Activated CD4-positive, alpha-beta memory T cell treated with anti-CD3 and anti-CD28 coated beads, Interleukin-2, amount 10 ng/mL, durations not matched to agents 7 days and 5 days (primary cell): Measurements from ENCODE around the gene PUM2. TPM values are rescaled to one million over a fixed set of nuclear protein-coding genes. Genes with fewer than 3 reads are reported as not detected.
"Not testable (repeated sequence)": the region's sequence is repeated elsewhere in the genome, so short reads cannot be mapped to it uniquely, and the experiment has no call there.

Experiments
- CTCF ChIA-PET: fragments of 350-600 bp; sonication (Branson Sonifier 250); formaldehyde crosslinking; loops from one replicate; lab custom pipeline; 2021; ENCODE audit warnings: antibody characterized with exemption, inconsistent platforms; lab: Charles Lee
- POLR2A ChIA-PET: fragments of 350-600 bp; sonication (Branson Sonifier 250); formaldehyde crosslinking; loops from one replicate; lab custom pipeline; 2021; ENCODE audit warnings: antibody characterized with exemption; lab: Charles Lee
- DNase-seq: peaks from one replicate; pipeline ENCODE4 v3.0.0-alpha.2; 2020
- H3K27ac Mint-ChIP-seq: one replicate; pipeline ENCODE4 v1.8.0; 2021; ENCODE audit warnings: mild to moderate bottlenecking, mixed read lengths
- H3K27me3 Mint-ChIP-seq: one replicate; pipeline ENCODE4 v1.8.0; 2021; ENCODE audit warnings: mixed read lengths
- H3K36me3 Mint-ChIP-seq: one replicate; pipeline ENCODE4 v1.8.0; 2021; ENCODE audit warnings: low read depth, mixed read lengths
- H3K4me1 Mint-ChIP-seq: one replicate; pipeline ENCODE4 v1.8.0; 2021; ENCODE audit warnings: mixed read lengths
- H3K4me3 Mint-ChIP-seq: one replicate; pipeline ENCODE4 v1.8.0; 2021; ENCODE audit warnings: mild to moderate bottlenecking, mixed read lengths
- H3K9me3 Mint-ChIP-seq: one replicate; pipeline ENCODE4 v1.8.0; 2021; ENCODE audit warnings: mixed read lengths
- total RNA-seq, 2 experiments: library from RNA; stranded (reverse); gene quantifications; one replicate each; pipeline ENCODE4 v1.2.3, GENCODE V29; 2021

PUM2 gene
- total RNA-seq, 2 experiments from 2014 or later = 141 to 147 TPM

GRCh38 chr2:20378891-20379519 lies 28.4 kb upstream of the PUM2 start:
- H3K27ac Mint-ChIP-seq = no peak overlapping the region
- DNase-seq = no peak

GRCh38 chr2:20378341-20378740 lies 27.7 kb upstream of the PUM2 start:
- CTCF ChIA-PET = interaction anchor here (1.0 to 3.6 kb wide), 4 partner anchors 8 to 52 kb away, joined by 3 to 15 read pairs (median 4); no protein-coding TSS in a partner anchor
- DNase-seq = no peak
- Mint-ChIP-seq H3K4me1 (peaks cover 4% of the 10 kb centered on the region), H3K9me3 (no peaks in the 10 kb centered on the region), H3K4me3 (no peak overlapping the region), H3K36me3 (no peaks in the 10 kb centered on the region), H3K27ac (no peak overlapping the region), H3K27me3 (peaks cover 11% of the 10 kb centered on the region)
- POLR2A ChIA-PET = no interaction called here

More at GRCh38 chr2:20378891-20379519, 28.4 kb upstream of the PUM2 start:
- CTCF ChIA-PET = interaction anchor here (1.0 to 3.6 kb wide), 5 partner anchors 9 to 53 kb away, joined by 3 to 15 read pairs (median 3); no protein-coding TSS in a partner anchor
- POLR2A ChIA-PET = no interaction called here
- no peak overlapping the region for H3K4me3 Mint-ChIP-seq
- no peaks in the 10 kb centered on the region for H3K36me3 Mint-ChIP-seq
- peaks cover 11% of the 10 kb centered on the region for H3K27me3 Mint-ChIP-seq
- H3K9me3 Mint-ChIP-seq = no peaks in the 10 kb centered on the region
- H3K4me1 Mint-ChIP-seq = peaks cover 7% of the 10 kb centered on the region

GRCh38 chr2:20377741-20378140 lies 27.1 kb upstream of the PUM2 start:
- no peaks in the 10 kb centered on the region for H3K36me3 Mint-ChIP-seq
- ChIA-PET CTCF (interaction anchor here (1.0 to 3.6 kb wide), 3 partner anchors 21 to 52 kb away, joined by 3 to 15 read pairs (median 5); no protein-coding TSS in a partner anchor), POLR2A (no interaction called here)
- no peak overlapping the region for H3K4me3 Mint-ChIP-seq
- DNase-seq = no peak
- H3K27ac Mint-ChIP-seq = no peak overlapping the region
- H3K4me1 Mint-ChIP-seq = no peaks in the 10 kb centered on the region
- H3K27me3 Mint-ChIP-seq = peaks cover 12% of the 10 kb centered on the region
- no peaks in the 10 kb centered on the region for H3K9me3 Mint-ChIP-seq

- H3K27ac Mint-ChIP-seq, H3K9me3 Mint-ChIP-seq, CTCF ChIA-PET, DNase-seq, H3K4me3 Mint-ChIP-seq, H3K4me1 Mint-ChIP-seq, POLR2A ChIA-PET, H3K36me3 Mint-ChIP-seq: not testable (repeated sequence)
- H3K27me3 Mint-ChIP-seq = peaks cover 16% of the 10 kb centered on the region
Observed at GRCh38 chr2:20374982-20375381, 24.3 kb upstream of the PUM2 start.

GRCh38 chr2:20372896-20373640 lies 22.4 kb upstream of the PUM2 start:
- Mint-ChIP-seq H3K27me3 (peaks cover 16% of the 10 kb centered on the region), H3K36me3 (peaks cover 23% of the 10 kb centered on the region), H3K27ac (no peak overlapping the region), H3K4me3 (no peak overlapping the region), H3K4me1 (no peaks in the 10 kb centered on the region), H3K9me3 (peaks cover 17% of the 10 kb centered on the region)
- DNase-seq = no peak
- CTCF ChIA-PET = interaction anchor here (1.4 kb wide), 1 partner anchor 9 kb away, joined by 4 read pairs; no protein-coding TSS in a partner anchor
- POLR2A ChIA-PET = no interaction called here

GRCh38 chr2:20371323-20372025 lies 20.8 kb upstream of the PUM2 start:
- no peak for DNase-seq
- ChIA-PET POLR2A (no interaction called here), CTCF (interaction anchor here (1.4 kb wide), 1 partner anchor 10 kb away, joined by 4 read pairs; no protein-coding TSS in a partner anchor)
- no peak overlapping the region for H3K27ac Mint-ChIP-seq
- H3K36me3 Mint-ChIP-seq = peaks cover 37% of the 10 kb centered on the region
- H3K9me3 Mint-ChIP-seq = peaks cover 32% of the 10 kb centered on the region
- peaks cover 10% of the 10 kb centered on the region for H3K4me1 Mint-ChIP-seq
- H3K27me3 Mint-ChIP-seq = peaks cover 12% of the 10 kb centered on the region
- H3K4me3 Mint-ChIP-seq = no peak overlapping the region

- Mint-ChIP-seq H3K4me1 (peaks cover 23% of the 10 kb centered on the region), H3K4me3 (no peak overlapping the region), H3K27ac (no peak overlapping the region), H3K27me3 (peaks cover 12% of the 10 kb centered on the region), H3K9me3 (peaks cover 32% of the 10 kb centered on the region), H3K36me3 (peaks cover 44% of the 10 kb centered on the region)
- no peak for DNase-seq
- CTCF ChIA-PET = interaction anchor here (0.6 to 1.6 kb wide), 3 partner anchors 9 to 274 kb away, joined by 3 to 4 read pairs (median 3); no protein-coding TSS in a partner anchor
- POLR2A ChIA-PET = no interaction called here
Observed at GRCh38 chr2:20370191-20370590, 19.5 kb upstream of the PUM2 start.

GRCh38 chr2:20369366-20369765 lies 18.7 kb upstream of the PUM2 start:
- Mint-ChIP-seq H3K4me3 (no peak overlapping the region), H3K36me3 (peaks cover 44% of the 10 kb centered on the region), H3K9me3 (peaks cover 32% of the 10 kb centered on the region), H3K4me1 (peaks cover 31% of the 10 kb centered on the region), H3K27ac (no peak overlapping the region), H3K27me3 (peaks cover 12% of the 10 kb centered on the region)
- POLR2A ChIA-PET = no interaction called here
- CTCF ChIA-PET = interaction anchor here (1.6 to 1.8 kb wide), 2 partner anchors 10 to 42 kb away, joined by 3 to 4 read pairs; no protein-coding TSS in a partner anchor
- no peak for DNase-seq

- ChIA-PET CTCF (interaction anchor here (1.8 kb wide), 1 partner anchor 43 kb away, joined by 4 read pairs; no protein-coding TSS in a partner anchor), POLR2A (no interaction called here)
- H3K36me3 Mint-ChIP-seq = peaks cover 44% of the 10 kb centered on the region
- no peak overlapping the region for H3K27ac Mint-ChIP-seq
- peaks cover 32% of the 10 kb centered on the region for H3K4me1 Mint-ChIP-seq
- peaks cover 12% of the 10 kb centered on the region for H3K27me3 Mint-ChIP-seq
- no peak for DNase-seq
- H3K4me3 Mint-ChIP-seq = no peak overlapping the region
- H3K9me3 Mint-ChIP-seq = peaks cover 32% of the 10 kb centered on the region
Observed at GRCh38 chr2:20368706-20369105, 18.1 kb upstream of the PUM2 start.

- H3K36me3 Mint-ChIP-seq = peaks cover 44% of the 10 kb centered on the region
- peaks cover 35% of the 10 kb centered on the region for H3K4me1 Mint-ChIP-seq
- ChIA-PET POLR2A (interaction anchor here (4.8 kb wide), 1 partner anchor 15 kb away, joined by 52 read pairs; no protein-coding TSS in a partner anchor), CTCF (interaction anchor here (1.8 kb wide), 1 partner anchor 44 kb away, joined by 4 read pairs; no protein-coding TSS in a partner anchor)
- H3K9me3 Mint-ChIP-seq = peaks cover 32% of the 10 kb centered on the region
- H3K4me3 Mint-ChIP-seq, H3K27ac Mint-ChIP-seq, DNase-seq: not testable (repeated sequence)
- peaks cover 12% of the 10 kb centered on the region for H3K27me3 Mint-ChIP-seq
Observed at GRCh38 chr2:20367929-20368328, 17.3 kb upstream of the PUM2 start.

GRCh38 chr2:20366672-20367116 lies 16.1 kb upstream of the PUM2 start:
- H3K9me3 Mint-ChIP-seq = peaks cover 32% of the 10 kb centered on the region
- peaks cover 36% of the 10 kb centered on the region for H3K4me1 Mint-ChIP-seq
- peak; percentile 22 for DNase-seq
- no peak overlapping the region for H3K4me3 Mint-ChIP-seq
- ChIA-PET CTCF (interaction anchor here (0.8 to 2.4 kb wide), 4 partner anchors 13 to 57 kb away, joined by 3 to 9 read pairs (median 4); no protein-coding TSS in a partner anchor), POLR2A (interaction anchor here (0.8 to 4.8 kb wide), 4 partner anchors 14 to 80 kb away, joined by 3 to 52 read pairs (median 10); partner anchors contain the start of gene RHOB)
- peak overlapping the region; percentile 85 for H3K27ac Mint-ChIP-seq
- peaks cover 43% of the 10 kb centered on the region for H3K36me3 Mint-ChIP-seq
- H3K27me3 Mint-ChIP-seq = peaks cover 8% of the 10 kb centered on the region

GRCh38 chr2:20365249-20365817 lies 14.7 kb upstream of the PUM2 start:
- ChIA-PET CTCF (interaction anchor here (1.3 to 2.4 kb wide), 4 partner anchors 13 to 286 kb away, joined by 3 to 10 read pairs (median 6); partner anchors contain the start of gene HS1BP3), POLR2A (interaction anchor here (0.6 to 4.8 kb wide), 7 partner anchors 12 to 211 kb away, joined by 3 to 52 read pairs (median 6); partner anchors contain the start of gene RHOB)
- H3K27me3 Mint-ChIP-seq = peaks cover 7% of the 10 kb centered on the region
- H3K36me3 Mint-ChIP-seq = peaks cover 38% of the 10 kb centered on the region
- H3K4me1 Mint-ChIP-seq = peaks cover 36% of the 10 kb centered on the region
- H3K9me3 Mint-ChIP-seq = peaks cover 32% of the 10 kb centered on the region
- H3K4me3 Mint-ChIP-seq = peak overlapping the region; percentile 37
- H3K27ac Mint-ChIP-seq = peak overlapping the region; percentile 85
- DNase-seq = peak; percentile 74
